22Rv1 (cell line): Measurements from ENCODE around the gene CDKN1A.

Source experiments
- ZFX ChIP-seq: fragments of 450-650 bp; IDR thresholded peaks from 2 replicates; pipeline ENCODE4 v1.6.1; 2017; ENCODE audit warnings: antibody characterized with exemption, borderline replicate concordance
- TF ChIP-seq, protein P1 (sequence below): fragments of 450-650 bp; IDR thresholded peaks from 2 replicates; pipeline ENCODE4 v1.5.1; 2017; ENCODE audit warnings: mild to moderate bottlenecking

DNA sequence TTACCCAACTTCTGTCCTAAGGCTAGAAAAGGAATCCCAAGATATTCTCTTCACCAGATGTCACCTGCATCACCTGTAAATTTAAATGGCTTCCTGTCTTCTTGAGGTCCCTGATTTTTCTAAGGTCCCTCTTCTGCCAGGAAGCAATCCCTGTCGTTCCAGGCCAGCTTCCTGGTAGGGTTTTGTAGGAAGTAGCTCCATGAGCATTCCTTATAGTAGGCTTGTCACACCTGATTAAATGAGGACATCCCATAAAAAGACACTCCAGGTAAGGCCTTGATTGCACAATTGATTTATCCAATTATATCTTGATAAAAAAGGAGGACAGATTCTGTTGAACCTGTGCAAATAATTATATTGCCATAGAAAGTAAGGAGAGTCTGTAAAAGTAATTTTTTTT is 27.8 kb downstream of the CDKN1A start:
- TF ChIP-seq, protein P1, sequence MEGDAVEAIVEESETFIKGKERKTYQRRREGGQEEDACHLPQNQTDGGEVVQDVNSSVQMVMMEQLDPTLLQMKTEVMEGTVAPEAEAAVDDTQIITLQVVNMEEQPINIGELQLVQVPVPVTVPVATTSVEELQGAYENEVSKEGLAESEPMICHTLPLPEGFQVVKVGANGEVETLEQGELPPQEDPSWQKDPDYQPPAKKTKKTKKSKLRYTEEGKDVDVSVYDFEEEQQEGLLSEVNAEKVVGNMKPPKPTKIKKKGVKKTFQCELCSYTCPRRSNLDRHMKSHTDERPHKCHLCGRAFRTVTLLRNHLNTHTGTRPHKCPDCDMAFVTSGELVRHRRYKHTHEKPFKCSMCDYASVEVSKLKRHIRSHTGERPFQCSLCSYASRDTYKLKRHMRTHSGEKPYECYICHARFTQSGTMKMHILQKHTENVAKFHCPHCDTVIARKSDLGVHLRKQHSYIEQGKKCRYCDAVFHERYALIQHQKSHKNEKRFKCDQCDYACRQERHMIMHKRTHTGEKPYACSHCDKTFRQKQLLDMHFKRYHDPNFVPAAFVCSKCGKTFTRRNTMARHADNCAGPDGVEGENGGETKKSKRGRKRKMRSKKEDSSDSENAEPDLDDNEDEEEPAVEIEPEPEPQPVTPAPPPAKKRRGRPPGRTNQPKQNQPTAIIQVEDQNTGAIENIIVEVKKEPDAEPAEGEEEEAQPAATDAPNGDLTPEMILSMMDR: no peak
- TF ChIP-seq ZFX: no peak
